ENCODE data around the gene SYT7.

SYT7 gene

DNA sequence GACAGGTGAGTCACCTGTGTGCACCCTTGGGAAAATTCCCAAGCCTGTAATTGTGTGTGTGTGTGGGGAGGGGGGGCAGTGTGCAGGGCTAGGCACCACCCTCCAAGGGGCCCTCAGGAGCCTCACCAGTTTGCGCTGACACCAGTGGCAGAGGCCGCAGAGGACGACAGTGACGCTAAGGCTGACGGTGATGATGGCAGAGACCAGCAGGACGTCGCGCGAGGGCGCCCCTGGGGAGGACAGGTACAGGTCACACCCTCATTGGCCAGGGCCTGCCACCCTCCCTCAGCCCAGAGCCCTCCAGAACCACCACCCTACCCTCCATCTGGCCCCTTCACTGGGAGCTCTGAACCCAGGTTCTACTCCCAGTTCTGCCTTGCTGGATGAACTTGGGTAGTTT, 24.9 kb downstream of the SYT7 start:
- in situ Hi-C loops (cut with HindIII; ENCODE audit: low sequenced_read_pairs) = no loop called here

DNA sequence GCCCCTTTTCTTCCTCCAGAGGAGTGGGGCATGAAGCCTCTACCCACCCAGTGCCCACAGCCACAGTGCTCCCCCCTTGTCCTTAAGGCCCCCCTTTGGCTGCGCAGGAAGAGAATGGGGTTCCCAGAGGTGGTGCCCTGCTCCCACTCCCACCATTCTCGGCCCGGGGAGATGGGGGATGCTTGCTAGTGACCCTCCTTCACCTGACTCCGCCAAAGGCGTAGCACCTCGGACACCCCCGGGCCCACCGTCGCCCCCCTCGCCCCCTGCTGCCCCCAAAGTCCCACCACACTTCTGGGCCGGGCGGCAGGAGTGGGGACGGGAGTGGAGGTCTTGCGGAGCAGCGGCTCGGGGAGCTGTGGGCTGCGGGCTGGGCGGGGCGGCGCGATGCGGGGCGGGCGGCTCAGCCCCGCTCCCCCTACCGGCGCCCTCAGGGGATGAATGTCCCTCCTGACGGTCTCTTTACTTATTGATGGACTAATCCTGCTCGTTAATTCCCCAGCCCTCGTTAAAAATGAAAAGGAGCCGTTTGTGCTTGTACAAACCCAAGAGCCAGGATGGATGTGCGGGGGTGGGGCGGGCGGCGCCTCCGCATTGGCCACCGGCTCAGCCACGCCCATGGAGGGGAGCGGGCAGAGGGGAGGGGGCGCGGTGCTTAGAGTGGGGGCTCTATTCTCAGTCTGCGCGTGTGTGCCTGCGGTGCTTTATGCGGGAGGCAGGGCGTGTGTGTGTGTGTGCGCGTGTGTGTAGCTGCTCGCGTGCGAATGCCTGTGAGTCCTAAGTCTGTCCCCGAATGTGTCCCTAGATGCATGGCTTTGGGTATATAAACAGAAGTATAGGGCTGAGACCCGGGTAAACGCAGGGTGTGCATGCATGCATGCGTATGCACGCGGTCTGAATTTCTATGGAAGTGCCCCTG, 25.6 kb downstream of the SYT7 start:
- in situ Hi-C loops (cut with HindIII; ENCODE audit: low sequenced_read_pairs) = no loop called here

DNA sequence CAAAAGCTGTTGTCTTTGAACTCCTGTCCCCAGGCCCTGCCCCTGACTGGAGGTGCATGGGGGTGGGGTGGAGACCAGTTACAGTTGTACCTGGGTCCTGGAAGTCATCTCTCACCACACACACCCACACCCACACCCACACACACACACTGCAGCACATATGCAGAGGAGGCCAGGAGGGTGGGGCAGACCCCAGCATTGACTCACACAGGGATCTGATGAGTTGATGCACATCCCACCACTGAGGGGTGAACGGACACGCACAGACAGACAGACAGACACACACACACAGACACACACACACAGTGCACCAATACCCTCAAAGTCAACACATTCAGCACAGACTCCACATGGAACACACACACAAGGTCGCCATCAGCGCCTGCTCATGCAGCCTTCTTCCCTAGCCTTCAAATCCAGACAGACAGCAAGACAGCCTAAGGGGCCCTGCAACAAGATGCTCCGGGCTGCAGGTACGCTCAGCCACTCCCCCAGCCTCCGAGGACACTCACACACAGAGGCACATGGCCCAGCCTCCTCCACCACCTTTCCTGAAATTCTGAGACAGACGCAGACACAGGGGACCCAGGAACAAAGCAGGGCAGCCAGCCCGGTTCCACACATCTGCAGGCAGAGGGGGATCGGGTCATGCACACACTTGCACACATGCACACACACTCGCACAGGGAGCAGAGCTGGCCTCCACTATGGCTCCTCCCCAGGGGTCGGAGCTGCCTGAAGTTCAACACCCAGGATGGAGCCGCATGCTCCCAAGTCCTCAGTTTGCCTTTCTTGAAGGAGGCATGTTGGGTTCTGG, 26.5 kb downstream of the SYT7 start:
- in situ Hi-C loops (cut with HindIII; ENCODE audit: low sequenced_read_pairs) = no loop called here

DNA sequence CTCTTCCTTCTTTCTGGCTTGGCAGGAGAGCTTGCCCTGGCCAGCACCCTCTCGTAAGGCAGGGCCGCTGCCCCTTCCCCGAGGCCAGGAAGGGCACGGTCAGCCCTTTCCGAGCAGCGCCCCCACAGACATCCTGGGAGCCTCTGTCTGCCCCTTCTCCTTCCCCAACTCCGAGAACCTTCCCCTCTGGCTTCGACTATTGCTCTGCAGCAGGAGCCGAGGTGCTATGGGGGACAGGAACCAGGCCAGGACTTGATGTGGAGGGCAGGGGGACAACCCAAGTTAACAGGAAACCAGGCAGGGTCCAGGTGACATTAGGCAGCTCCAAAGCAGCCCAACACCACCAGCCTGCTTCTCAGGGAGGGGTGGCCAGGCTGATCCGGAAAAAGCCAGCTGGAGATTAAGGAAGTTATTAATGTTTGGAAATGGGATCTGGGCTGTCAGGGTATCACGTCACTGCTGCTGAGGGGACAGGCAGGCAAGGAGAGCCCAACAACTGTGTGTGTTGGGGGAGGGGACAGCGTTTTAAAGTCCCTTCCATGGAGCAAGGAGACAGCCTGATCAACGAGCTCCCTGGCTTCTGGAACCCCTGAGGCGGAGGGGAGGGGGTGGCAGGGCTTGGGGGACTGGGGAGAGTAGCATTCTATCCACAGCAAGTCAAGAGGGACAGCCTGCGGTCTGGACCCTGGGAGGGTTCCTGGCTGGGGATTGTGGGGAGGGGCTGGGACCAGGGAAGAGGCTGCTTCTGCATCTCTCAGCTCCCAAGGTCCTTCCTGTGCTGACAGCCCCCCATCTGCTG, 27.3 kb downstream of the SYT7 start:
- in situ Hi-C loops (cut with HindIII; ENCODE audit: low sequenced_read_pairs) = no loop called here

DNA sequence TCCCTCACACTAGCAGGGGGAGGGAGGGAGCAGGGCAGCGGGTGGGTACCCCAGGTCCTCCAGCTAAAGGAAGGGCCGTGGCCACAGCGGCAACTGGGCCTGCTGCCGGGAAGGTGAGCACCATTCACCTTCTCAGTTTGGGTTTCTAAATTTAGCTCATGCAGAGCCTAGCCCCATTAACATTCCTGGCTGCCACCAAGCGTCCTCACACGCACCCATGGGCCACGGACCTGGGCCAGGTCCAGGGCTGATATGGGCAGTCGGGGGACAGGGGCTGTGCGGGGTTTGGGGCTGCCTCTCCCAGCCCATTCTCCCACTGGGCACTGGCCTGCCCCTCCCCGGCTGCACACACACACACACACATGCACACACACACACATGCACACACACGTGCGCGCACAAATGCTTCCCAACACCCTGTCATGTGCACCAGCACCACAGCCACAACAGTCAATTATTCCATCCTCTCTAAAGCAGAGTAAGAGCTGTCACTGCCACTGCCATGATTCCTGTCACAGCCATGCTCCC, 28.7 kb downstream of the SYT7 start:
- in situ Hi-C loops (cut with HindIII; ENCODE audit: low sequenced_read_pairs) = no loop called here

DNA sequence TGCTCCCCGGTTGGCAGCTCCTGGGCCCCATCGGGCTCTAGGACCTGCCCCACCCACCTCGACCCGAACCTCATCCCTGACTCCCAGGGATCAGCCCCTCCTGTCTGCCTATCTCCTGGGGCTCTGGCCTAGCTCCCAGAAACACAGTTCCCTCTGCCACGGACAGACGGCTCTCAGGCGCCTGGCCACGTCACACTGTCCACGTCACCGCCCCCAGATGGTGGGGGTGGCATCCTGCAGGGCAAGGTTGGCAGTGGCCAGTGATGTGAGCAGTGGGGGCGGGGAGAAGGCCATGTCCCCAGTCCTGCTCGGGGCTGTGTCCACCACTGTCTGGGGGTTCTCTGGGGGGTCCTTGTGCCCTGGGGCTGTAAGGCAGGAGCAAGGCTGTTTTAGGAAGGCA, 29.2 kb downstream of the SYT7 start:
- in situ Hi-C loops (cut with HindIII; ENCODE audit: low sequenced_read_pairs) = no loop called here

DNA sequence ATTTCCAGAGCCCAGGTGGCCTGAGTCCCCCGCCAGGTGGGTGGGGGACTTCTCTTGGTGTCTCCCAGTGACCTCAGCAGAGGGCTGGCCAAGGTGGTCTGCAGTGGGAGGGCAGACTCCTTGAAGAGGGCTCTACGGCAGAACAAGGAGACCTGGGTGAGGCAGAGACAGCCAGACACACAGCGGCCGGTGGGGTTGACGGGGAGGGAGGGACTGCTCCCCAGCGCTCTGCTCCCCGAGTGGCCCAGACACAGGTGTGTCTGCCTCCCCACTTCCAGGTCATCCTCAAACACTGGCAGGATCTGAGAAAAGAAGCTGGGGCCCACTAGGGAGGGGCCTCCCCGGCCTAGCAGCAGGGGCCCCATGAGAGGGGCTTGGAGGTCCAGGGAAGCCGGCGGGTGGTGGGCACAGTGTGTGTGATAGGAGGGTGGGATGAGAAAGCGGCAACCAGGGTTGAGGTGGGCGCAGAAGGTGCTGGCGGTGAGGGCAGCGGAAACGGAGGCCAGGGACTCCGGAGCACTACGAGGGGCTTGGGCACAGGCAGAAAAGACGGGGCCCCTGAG, 30.1 kb downstream of the SYT7 start:
- in situ Hi-C loops (cut with HindIII; ENCODE audit: low sequenced_read_pairs) = no loop called here

DNA sequence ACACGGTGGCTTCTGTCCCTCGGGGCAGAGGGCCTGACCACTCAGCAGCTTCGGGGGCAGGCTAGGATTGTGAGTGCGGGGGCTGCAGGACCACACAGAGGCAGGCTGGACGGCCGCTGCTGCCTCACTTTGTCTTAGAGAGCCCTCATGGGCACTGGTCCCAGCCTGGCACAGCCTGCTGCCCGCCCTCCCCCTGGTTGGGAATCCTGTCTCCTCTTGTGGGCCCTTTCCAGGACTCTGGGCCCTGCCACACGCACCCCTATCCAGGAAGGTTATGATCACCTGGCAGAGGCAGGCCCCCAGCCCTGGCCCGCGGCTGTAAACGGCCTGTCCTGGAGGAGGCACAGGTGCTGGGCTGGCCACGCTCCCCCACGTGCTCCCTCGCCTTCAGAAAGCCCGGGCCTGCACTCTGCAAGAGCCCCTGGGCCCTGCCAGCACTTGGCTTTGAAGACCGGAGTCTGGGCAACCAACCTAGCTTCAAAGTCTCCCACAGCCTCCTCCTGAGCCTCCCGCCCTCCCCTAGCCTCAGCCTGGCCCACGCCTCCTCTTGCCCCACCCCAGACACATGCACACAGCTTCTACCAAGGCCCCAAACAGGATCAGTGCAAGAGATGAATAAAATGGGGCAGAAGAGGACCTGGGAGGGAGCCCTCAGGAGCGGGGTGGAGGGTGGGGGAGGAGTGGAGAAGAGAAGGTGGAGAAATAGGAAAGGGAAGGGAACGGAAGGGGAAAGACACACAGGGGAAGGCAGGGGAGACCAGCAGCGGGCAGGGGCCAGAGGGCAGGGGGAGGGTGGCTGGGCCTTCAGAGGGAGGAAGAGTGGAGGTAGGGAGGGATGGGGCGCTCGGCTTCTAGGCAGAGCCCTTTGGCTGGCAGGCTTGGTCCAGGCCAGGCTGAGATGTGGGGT, 31.0 kb downstream of the SYT7 start:
- in situ Hi-C loops (cut with HindIII; ENCODE audit: low sequenced_read_pairs) = no loop called here

DNA sequence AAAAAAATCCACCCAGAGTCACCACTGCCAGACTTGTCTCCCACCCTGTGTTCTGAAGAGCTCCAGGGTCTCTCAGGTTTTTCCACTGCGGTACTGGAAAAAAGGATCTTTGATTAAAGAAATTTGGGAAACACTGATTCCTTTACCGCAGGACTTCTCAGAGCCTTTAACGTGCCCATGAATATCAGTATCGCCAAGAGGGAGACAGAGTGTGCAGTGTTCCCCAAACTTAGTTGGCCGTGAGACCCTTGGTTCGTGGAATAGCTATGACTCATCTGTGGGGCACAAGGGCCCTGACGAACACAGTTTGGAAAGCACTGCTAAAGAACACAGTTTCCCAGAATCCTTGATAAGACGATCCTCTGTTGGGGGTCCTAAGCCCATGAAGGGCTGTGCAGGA, 31.7 kb downstream of the SYT7 start:
- in situ Hi-C loops (cut with HindIII; ENCODE audit: low sequenced_read_pairs) = no loop called here

DNA sequence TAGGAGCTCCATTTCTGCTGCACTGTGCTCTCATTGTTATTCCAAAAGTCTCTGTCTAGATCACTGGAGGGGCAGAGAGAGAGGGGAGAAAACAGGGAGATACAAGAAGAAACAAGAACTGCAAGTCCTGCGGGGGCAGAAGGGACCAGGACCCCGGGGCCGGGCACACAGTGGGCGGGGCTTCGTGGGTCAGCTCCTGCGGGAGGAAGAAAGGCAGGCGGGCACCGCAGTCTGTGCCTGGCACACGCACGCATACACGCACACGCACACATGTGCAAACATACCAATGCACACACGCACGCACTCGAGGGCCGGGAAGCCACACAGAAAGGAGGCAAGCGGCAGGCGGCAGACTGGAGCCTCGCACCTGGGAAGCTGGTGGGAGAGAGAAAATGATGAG, 33.6 kb downstream of the SYT7 start:
- in situ Hi-C loops (cut with HindIII; ENCODE audit: low sequenced_read_pairs) = no loop called here

DNA sequence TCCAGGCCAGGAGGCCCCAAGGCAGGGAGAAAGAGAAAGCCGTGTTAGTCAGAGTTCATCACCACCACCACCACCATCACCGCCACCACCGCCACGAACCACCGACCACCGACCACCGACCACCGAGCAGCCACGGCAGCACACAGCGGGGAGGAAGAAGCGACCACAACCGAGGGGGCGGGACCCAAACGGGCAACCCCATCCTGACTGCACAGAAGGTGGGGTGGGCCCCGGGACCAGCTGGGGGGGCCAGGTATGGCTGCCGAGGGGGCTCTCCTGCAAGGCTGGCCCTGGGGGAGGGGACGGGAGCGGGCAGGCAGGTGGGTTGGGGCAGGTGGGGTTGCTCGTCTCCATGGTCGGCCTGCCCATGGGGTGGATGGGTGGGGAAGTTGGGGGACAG, 34.2 kb downstream of the SYT7 start:
- in situ Hi-C loops (cut with HindIII; ENCODE audit: low sequenced_read_pairs) = no loop called here

DNA sequence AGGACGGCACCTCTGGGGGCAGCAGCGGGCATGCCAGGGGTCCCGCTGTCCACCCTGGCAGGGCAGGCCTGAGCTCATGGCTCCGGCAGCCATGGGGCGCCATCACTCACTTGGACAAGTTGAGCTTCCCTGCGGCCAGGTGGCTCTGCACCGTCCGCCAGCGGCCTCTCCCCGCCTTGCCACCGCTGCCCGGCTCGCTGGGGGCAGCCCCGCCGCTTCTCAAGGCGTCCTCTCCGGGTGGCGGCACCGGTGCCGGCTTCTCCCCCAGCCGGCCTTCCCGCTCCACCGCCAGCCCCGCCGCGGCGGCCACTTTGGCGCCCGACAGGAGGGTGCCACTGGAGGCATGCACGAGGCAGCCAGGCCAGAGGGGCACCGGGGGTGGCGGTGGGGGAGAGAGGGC, 35.0 kb downstream of the SYT7 start:
- in situ Hi-C loops (cut with HindIII; ENCODE audit: low sequenced_read_pairs) = no loop called here

DNA sequence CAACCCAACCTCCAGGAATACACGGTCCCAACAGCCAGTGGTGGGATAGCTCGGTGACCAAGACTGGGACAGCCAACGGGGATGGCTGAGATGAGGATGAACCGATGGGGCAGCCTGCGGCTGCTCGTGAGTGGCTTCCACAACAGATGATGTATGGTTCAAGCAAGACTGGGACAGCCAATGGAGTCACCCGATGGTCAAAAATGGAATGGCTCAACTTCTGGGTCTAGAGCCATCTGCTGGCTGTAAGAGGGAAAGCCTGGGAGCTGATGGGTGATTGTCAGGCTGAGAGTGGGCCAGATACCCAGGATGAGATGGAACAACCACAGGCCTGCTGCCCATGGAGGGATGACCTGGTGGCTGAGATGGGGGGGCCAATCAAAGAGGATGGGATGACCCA, 35.5 kb downstream of the SYT7 start:
- in situ Hi-C loops (cut with HindIII; ENCODE audit: low sequenced_read_pairs) = no loop called here

DNA sequence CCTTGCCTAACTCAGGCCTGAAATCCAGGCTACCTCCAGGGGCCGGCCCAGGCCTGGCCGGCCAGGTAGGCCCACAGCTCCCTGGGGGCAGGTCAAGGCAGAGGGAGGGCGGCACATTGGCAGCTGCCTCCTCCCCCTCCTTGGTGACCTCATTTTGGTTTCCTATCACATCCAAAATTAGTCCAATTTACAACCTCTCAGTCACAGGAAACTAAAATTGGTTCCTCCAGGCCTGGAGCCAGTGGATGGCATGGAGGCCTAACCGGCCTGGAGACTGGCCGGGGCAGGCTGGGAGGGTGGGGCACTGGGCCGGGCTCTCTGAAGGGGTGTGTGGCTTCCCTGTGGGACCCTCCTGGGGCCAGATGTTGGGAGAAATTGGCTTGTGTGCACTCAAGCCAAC, 36.4 kb downstream of the SYT7 start:
- in situ Hi-C loops (cut with HindIII; ENCODE audit: low sequenced_read_pairs) = no loop called here

DNA sequence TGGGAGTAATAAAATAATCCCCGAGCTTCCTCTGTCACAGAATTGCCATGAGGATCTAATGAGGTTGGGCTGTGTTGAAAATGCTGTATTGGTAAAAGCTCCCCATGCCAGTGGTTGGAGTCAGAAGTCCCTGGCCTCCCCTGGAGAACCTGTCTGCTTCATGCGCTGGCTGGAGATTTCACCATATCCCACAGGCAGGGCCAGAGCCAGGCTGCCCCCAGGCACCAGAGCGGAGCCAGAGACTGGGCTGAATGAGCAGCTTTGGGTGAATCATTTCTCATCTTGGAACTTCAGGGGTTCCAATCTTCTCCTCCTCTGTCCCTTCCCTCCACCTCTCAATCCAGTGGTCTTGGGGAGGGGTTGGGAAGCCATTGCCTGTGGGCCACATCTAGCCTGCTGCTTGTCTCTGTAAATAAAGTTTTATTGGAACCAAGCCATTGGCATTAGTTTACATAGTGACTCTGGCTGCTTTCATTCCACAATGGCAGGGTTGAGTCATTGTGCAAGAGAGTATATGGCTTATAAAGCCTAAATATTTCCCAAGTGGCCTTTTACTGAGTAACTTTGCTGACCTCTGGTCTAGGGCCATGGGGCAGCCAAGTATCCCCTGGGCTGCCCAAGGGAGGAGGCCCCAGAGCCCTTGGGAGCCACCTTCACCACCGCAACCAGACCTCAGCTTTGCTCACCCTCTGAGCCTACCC, 37.1 kb downstream of the SYT7 start:
- in situ Hi-C loops (cut with HindIII; ENCODE audit: low sequenced_read_pairs) = no loop called here

DNA sequence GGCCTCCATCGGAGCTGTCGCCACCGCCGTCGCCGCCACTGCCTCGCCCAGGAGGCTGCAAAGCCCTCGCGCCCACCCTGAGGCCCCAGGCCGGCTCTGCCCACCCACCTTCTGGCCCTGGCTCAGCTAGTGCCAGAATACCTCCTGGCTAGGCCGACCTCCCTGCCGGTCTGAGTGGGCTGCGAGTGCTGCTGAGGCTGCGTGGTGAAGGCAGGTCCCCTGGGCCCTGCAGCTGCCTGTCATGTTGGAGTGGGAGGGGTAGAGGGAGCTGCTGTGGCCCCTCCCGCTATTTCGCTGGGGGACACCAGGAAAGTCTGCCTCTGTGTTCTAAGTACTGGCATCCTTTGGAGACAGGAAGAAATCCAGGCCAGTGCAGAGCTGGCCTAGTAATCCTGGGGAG, 38.2 kb downstream of the SYT7 start:
- in situ Hi-C loops (cut with HindIII; ENCODE audit: low sequenced_read_pairs) = no loop called here

DNA sequence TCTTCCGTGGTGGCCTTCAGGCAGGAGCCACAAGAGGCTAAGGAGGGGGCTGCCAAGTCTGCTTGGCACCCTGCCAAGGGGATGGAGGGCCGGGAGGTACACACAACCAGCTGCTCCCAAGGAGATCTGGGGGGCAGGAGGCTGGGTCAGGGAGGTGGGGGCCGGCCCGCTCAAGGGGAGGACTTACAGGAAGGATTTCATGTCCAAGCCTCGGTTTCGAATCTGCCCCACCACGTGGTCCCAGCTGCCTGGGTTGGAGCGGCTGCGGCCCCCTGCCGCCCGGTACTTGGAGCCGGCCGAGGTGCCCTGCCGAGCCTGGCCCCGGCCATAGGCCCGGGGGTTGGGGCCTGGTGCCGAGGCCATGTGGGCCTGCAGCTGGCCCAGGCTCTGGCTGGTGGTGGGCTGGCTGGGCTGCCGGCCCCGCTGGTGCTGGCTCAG, 38.8 kb downstream of the SYT7 start:
- in situ Hi-C loops (cut with HindIII; ENCODE audit: low sequenced_read_pairs) = no loop called here

DNA sequence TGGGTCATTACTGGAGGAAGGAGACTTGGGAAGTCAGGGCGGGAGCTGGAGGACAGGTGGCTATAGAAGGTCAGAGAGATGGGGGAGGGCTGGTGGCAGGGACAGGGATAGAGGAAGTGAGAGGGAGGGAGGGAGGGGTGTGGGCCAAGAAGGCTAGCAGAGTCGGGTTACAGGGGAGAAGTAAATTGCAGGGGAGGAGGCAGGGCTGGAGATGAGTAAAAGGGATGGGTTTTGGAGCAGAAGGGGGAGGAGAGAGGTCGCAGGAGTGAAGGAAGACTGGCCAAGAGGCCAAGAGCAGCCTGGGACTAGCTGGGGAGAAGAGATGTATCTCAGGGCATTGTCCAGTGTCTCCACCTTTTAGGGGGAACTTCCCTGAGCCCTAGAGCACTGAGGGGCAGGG, 39.3 kb downstream of the SYT7 start:
- in situ Hi-C loops (cut with HindIII; ENCODE audit: low sequenced_read_pairs) = no loop called here

DNA sequence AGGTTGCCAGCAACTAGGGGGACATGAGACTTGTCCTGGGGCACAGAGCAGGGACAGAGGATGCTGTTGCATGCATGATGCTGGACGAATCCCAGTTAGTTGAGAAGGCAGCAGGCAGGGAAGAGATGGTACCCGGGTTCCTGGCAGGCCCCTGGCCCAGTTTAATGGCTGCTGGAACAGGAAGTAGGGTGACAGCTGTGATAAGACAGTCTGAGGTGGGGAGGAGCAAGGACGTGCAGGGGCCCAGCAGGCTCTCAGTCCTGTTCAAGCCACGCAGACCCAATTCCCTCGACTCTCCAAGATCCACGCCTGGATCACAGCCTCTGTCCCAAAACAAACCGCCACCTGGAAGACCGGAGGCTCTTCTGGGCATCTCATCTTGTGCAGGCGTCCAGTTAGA, 40.3 kb downstream of the SYT7 start:
- in situ Hi-C loops (cut with HindIII; ENCODE audit: low sequenced_read_pairs) = no loop called here

Measured in DLD1 (cell line).